GF-D8 (cell line): ENCODE measurements around the gene ARFGEF3.

Experiments used
- DNase-seq: peaks from one replicate; lab custom pipeline; 2025; lab: John Stamatoyannopoulos, UW

The ARFGEF3 gene

GRCh38 chr6:138215093-138215782, 53.5 kb downstream of the ARFGEF3 start:
- no peak for DNase-seq

GRCh38 chr6:138218449-138218848, 56.7 kb downstream of the ARFGEF3 start, which contains the start of gene PBOV1:
Gene PBOV1 (minus strand): TSS chr6:138218491. CDS start chr6:138218395, 96 bp downstream.
- no peak for DNase-seq

GRCh38 chr6:138219398-138219797, 57.7 kb downstream of the ARFGEF3 start:
- no peak for DNase-seq

GRCh38 chr6:138219901-138220300, 58.2 kb downstream of the ARFGEF3 start:
- no peak for DNase-seq

- no peak for DNase-seq
These were observed 61.3 kb downstream of the ARFGEF3 start for GRCh38 chr6:138222901-138223546.

- DNase-seq = no peak
These were observed 64.2 kb downstream of the ARFGEF3 start for GRCh38 chr6:138225953-138226352.

- no peak for DNase-seq
These were observed 65.1 kb downstream of the ARFGEF3 start for GRCh38 chr6:138226700-138227315.

- no peak for DNase-seq
These were observed 65.6 kb downstream of the ARFGEF3 start for GRCh38 chr6:138227316-138227781.

- DNase-seq = no peak
These were observed 67.3 kb downstream of the ARFGEF3 start for GRCh38 chr6:138229072-138229471.

- no peak for DNase-seq
These were observed 68.0 kb downstream of the ARFGEF3 start for GRCh38 chr6:138229663-138230179.

- DNase-seq = no peak
These were observed 68.5 kb downstream of the ARFGEF3 start for GRCh38 chr6:138230221-138230620.

GRCh38 chr6:138230759-138231380, 69.1 kb downstream of the ARFGEF3 start:
- no peak for DNase-seq

- DNase-seq = no peak
These were observed 69.7 kb downstream of the ARFGEF3 start for GRCh38 chr6:138231381-138231886.

GRCh38 chr6:138234363-138234762, 72.6 kb downstream of the ARFGEF3 start:
- no peak for DNase-seq

GRCh38 chr6:138235205-138235604, 73.5 kb downstream of the ARFGEF3 start:
- DNase-seq = no peak

- DNase-seq = no peak
These were observed 74.0 kb downstream of the ARFGEF3 start for GRCh38 chr6:138235693-138236092.

- no peak for DNase-seq
These were observed 75.7 kb downstream of the ARFGEF3 start for GRCh38 chr6:138237463-138237862.

- DNase-seq = no peak
These were observed 76.6 kb downstream of the ARFGEF3 start for GRCh38 chr6:138238368-138238767.

- no peak for DNase-seq
These were observed 78.0 kb downstream of the ARFGEF3 start for GRCh38 chr6:138239774-138240173.

- no peak for DNase-seq
These were observed 78.9 kb downstream of the ARFGEF3 start for GRCh38 chr6:138240476-138241245.

GRCh38 chr6:138241381-138241780, 79.6 kb downstream of the ARFGEF3 start:
- no peak for DNase-seq
